ENCODE data around the gene DPH6. TPM values are rescaled to one million over a fixed set of nuclear protein-coding genes. Genes with fewer than 3 reads are reported as not detected.
A peak's percentile ranks its signal among the peaks of the same experiment; 100 is the strongest.

The DPH6 gene
- total RNA-seq, 2 donors from 2014 or later = 8.9 to 17.6 TPM

DNA sequence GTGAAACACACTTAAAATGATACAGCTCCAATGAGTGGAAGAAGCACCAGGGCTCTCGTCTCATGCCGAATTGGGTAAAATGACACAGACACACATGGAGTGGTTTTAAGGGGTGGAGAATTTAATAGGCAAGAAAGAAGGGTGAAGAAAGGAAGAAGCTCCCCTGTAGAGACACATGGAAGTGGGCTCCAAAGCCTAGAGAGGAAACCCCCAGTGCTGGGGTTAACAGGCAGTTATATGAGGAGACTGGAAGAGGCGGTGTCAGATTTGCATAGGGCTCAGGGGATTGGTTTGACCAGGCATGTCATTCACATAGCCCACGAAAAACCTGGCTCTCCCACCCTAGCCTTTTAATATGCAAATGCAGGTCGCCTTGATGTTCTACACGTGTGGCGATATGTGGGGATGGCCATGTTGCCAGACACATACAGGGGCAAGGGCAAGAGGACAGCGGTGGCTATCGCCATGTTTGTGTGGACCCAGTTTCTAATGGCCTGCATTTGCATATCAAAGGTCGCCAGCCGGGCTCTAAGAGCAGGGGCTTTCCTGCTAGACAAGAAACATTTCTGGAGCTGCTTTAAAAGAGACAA, 1.9 kb upstream of the DPH6 start:
- H3K36me3 ChIP-seq = no peaks in the 10 kb centered on the region
- H3K27ac ChIP-seq = no peak overlapping the region
- no peaks in the 10 kb centered on the region for H3K27me3 ChIP-seq (replicated peaks; ENCODE audit: insufficient read depth)
- no peak for TF ChIP-seq POLR2A (IDR thresholded peaks at IDR 0.05)
- H3K4me3 ChIP-seq = no peak overlapping the region
- WGBS = 85% methylated on average over 11 of the region's 11 CpGs
- DNase-seq (ENCODE audit: low spot score) = no peak
- intact Hi-C loops (cut with DNase I) = loop anchor here (10.0 kb wide), 2 partner anchors 117 to 207 kb away; no protein-coding TSS in a partner anchor
- no peaks in the 10 kb centered on the region for H3K9me3 ChIP-seq
- H3K4me1 ChIP-seq (replicated peaks) = peaks cover 8% of the 10 kb centered on the region

DNA sequence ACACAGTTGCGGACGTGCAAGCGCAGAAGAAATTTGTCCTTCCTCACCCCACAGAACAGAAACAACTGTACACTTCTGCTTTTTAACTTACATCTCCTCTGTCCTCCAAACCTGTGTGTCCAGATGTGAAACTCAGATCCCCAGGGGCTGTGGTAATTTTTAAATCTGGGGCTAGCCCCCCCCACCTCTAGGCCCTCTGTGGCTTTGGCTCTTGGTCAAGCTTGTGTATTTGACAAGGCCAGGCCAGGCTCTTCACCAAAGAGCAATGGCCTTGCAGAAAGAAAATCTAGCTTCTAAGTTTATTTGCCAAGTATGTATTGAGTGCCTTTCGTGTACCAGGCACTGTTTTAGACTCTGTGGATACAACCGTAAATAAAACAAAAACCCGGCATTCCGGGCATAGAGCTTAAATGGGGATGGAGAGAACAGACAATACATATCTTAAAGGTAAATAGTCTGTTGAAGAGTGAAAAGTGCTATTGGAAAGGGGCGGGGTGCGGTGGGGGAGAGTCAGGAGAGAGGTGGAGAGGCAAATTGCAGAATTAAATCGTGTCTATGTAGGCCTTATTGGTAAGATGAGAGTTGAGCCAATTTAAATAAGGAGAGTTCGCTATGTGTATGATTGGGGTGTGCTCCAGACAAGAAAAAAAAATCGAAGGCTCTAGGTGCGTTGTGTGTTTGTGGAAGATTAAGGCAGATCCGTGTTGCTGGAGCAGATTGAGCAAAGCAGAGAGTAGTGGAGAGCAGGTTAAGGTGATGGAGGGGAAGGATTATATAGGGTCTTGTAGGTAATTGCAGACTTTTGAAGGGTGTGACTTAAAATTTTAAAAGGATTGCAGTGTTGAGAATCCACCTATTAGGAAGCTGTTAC, 781 bp upstream of the DPH6 start:
- Histone ChIP-seq H3K27me3 (replicated peaks; ENCODE audit: insufficient read depth) (no peaks in the 10 kb centered on the region), H3K36me3 (no peaks in the 10 kb centered on the region), H3K4me3 (peak overlapping the region; percentile 76 to 78), H3K27ac (peak overlapping the region; percentile 95 to 96), H3K9me3 (no peaks in the 10 kb centered on the region), H3K4me1 (replicated peaks) (peaks cover 8% of the 10 kb centered on the region)
- intact Hi-C loops (cut with DNase I) = loop anchor here (10.0 kb wide), 2 partner anchors 118 to 208 kb away; no protein-coding TSS in a partner anchor
- TF ChIP-seq, protein P1, sequence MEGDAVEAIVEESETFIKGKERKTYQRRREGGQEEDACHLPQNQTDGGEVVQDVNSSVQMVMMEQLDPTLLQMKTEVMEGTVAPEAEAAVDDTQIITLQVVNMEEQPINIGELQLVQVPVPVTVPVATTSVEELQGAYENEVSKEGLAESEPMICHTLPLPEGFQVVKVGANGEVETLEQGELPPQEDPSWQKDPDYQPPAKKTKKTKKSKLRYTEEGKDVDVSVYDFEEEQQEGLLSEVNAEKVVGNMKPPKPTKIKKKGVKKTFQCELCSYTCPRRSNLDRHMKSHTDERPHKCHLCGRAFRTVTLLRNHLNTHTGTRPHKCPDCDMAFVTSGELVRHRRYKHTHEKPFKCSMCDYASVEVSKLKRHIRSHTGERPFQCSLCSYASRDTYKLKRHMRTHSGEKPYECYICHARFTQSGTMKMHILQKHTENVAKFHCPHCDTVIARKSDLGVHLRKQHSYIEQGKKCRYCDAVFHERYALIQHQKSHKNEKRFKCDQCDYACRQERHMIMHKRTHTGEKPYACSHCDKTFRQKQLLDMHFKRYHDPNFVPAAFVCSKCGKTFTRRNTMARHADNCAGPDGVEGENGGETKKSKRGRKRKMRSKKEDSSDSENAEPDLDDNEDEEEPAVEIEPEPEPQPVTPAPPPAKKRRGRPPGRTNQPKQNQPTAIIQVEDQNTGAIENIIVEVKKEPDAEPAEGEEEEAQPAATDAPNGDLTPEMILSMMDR (IDR thresholded peaks at IDR 0.05) = no peak
- TF ChIP-seq POLR2A (IDR thresholded peaks at IDR 0.05) = no peak
- no peak for TF ChIP-seq POLR2AphosphoS5 (IDR thresholded peaks at IDR 0.05)
- WGBS = 56% methylated on average over 14 of the region's 14 CpGs
- DNase-seq (ENCODE audit: low spot score) = no peak

DNA sequence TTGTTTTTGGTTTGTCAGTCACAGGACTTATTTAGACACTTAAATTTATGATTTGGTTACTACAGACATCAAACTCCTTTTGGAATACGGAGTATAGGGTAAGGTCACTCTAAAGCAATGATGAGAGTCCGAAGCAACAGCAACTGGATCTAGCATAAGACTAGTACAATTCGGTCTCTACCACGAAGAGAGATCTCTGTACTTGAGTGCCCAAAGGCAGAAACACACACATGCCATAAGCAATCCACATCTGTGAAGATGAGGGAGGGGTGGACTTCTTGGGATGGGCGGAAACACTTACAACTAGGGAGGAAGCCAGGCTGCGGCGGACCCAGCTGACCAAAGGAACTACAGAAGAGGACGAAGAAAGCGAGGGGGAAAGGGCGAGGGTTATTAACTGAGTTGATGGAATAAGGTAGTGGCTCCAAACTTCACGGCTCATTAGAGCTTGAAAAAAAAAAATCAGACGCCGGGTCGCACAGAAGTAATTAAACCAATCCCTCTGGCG, 595 bp downstream of the DPH6 start:
- Histone ChIP-seq H3K4me1 (replicated peaks) (peaks cover 8% of the 10 kb centered on the region), H3K27me3 (replicated peaks; ENCODE audit: insufficient read depth) (no peaks in the 10 kb centered on the region), H3K9me3 (no peaks in the 10 kb centered on the region), H3K4me3 (peak overlapping the region; percentile 76 to 78), H3K27ac (peak overlapping the region; percentile 95 to 96), H3K36me3 (no peaks in the 10 kb centered on the region)
- TF ChIP-seq, protein P1 (IDR thresholded peaks at IDR 0.05) = no peak
- TF ChIP-seq POLR2A (IDR thresholded peaks at IDR 0.05) (no peak), POLR2AphosphoS5 (IDR thresholded peaks at IDR 0.05) (no peak)
- intact Hi-C loops (cut with DNase I) = loop anchor here (10.0 kb wide), 2 partner anchors 119 to 209 kb away; no protein-coding TSS in a partner anchor
- DNase-seq (ENCODE audit: low spot score) = peak; percentile 25
- WGBS = 5% methylated on average over 15 of the region's 15 CpGs

DNA sequence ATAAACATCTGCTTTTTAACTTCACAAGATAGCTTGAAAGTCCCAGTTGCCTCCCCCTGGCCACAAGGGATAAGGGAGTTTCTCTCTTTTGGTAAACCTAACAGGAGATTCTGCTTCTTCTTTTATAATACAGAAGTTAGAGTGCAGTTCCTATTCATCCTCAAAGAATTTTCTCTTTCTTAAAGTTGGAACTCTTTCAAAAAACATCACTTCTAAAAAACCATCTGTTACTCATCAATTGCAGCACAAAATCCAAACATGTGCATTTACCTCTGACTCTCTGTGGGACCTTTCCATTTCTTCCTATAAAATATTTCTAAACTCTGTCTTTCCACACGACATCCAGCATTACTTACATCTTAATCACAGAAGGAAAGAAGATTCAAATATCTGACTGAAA, 5.1 kb downstream of the DPH6 start:
- TF ChIP-seq POLR2A (IDR thresholded peaks at IDR 0.05) (no peak), POLR2AphosphoS5 (IDR thresholded peaks at IDR 0.05) (no peak)
- TF ChIP-seq, protein P1 (IDR thresholded peaks at IDR 0.05) = no peak
- no peaks in the 10 kb centered on the region for H3K27me3 ChIP-seq (replicated peaks; ENCODE audit: insufficient read depth)
- intact Hi-C loops (cut with DNase I) = loop anchor here (10.0 kb wide), 2 partner anchors 124 to 214 kb away; no protein-coding TSS in a partner anchor
- H3K4me3 ChIP-seq = no peak overlapping the region
- H3K4me1 ChIP-seq (replicated peaks) = peaks cover 5% of the 10 kb centered on the region
- 56% methylated on average over 1 of the region's 1 CpG for WGBS
- no peaks in the 10 kb centered on the region for H3K36me3 ChIP-seq
- DNase-seq (ENCODE audit: low spot score) = no peak
- no peak overlapping the region for H3K27ac ChIP-seq
- H3K9me3 ChIP-seq = no peaks in the 10 kb centered on the region

DNA sequence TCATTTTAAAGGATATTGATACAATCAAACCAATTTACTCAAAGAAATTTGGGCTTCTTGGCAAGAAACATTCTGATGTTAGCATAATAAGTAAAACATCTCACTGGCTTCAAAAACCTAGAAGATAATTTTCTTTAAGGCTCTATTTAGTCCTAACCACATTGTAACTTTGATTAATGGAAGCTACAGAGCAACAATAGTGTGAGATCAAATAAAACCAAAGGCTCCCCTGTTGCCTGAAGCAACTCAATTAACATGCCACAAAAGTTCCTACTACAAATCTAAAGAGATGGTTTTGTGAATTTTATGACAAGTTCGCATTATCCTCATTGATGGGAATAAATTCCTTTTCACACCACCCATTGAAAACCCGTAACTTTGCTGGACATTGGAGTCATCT, 5.9 kb downstream of the DPH6 start:
- Histone ChIP-seq H3K27me3 (replicated peaks; ENCODE audit: insufficient read depth) (no peaks in the 10 kb centered on the region), H3K4me1 (replicated peaks) (peaks cover 2% of the 10 kb centered on the region), H3K9me3 (no peaks in the 10 kb centered on the region), H3K27ac (no peak overlapping the region), H3K4me3 (no peak overlapping the region), H3K36me3 (no peaks in the 10 kb centered on the region)
- 74% methylated on average over 2 of the region's 2 CpGs for WGBS
- TF ChIP-seq POLR2A (IDR thresholded peaks at IDR 0.05) (no peak), POLR2AphosphoS5 (IDR thresholded peaks at IDR 0.05) (no peak)
- TF ChIP-seq, protein P1 (IDR thresholded peaks at IDR 0.05) = no peak
- no peak for DNase-seq (ENCODE audit: low spot score)
- intact Hi-C loops (cut with DNase I) = loop anchor here (10.0 kb wide), 2 partner anchors 125 to 215 kb away; no protein-coding TSS in a partner anchor
